RWPE2 (cell line): ENCODE results near the gene ITGAD.

Source experiments
- ATAC-seq: fragments of 200-7000 bp; cut with Tn5 transposase; 3 replicates; pipeline ENCODE4 v1.9.1; 2021; ENCODE audit warnings: low read depth
- DNase-seq: peaks from one replicate; pipeline ENCODE4 v3.0.0-alpha.2; 2020; ENCODE audit warnings: low spot score
- H3K27ac ChIP-seq: fragments of 450-650 bp; 2 replicates; pipeline ENCODE4 v1.5.1; 2017; ENCODE audit warnings: mild to moderate bottlenecking; ENCODE audit not compliant: poor library complexity, severe bottlenecking
- H3K27me3 ChIP-seq: fragments of 250-450 bp; sonication (Bioruptor Pico); 2 replicates; pipeline ENCODE4 v1.5.1; 2021; ENCODE audit warnings: mild to moderate bottlenecking, moderate library complexity; ENCODE audit not compliant: insufficient read depth, poor library complexity, severe bottlenecking
- H3K36me3 ChIP-seq: fragments of 250-450 bp; sonication (Bioruptor Pico); 2 replicates; pipeline ENCODE4 v1.5.1; 2020; ENCODE audit warnings: low read depth, mild to moderate bottlenecking, moderate library complexity
- H3K4me1 ChIP-seq: fragments of 250-450 bp; sonication (Bioruptor Pico); 2 replicates; pipeline ENCODE4 v1.5.1; 2021; ENCODE audit warnings: mild to moderate bottlenecking, moderate library complexity; ENCODE audit not compliant: insufficient read depth, poor library complexity, severe bottlenecking
- H3K4me3 ChIP-seq: fragments of 250-450 bp; sonication (Bioruptor Pico); 2 replicates; pipeline ENCODE4 v1.5.1; 2021; ENCODE audit warnings: mild to moderate bottlenecking, moderate library complexity; ENCODE audit not compliant: severe bottlenecking
- H3K9me3 ChIP-seq: fragments of 250-450 bp; sonication (Bioruptor Pico); 2 replicates; pipeline ENCODE4 v1.5.1; 2021; ENCODE audit warnings: mild to moderate bottlenecking, moderate library complexity; ENCODE audit not compliant: severe bottlenecking
- TF ChIP-seq, protein P1 (sequence below): fragments of 450-650 bp; IDR thresholded peaks from one replicate; pipeline ENCODE4 v1.5.1; 2017; ENCODE audit warnings: mild to moderate bottlenecking, moderate library complexity; ENCODE audit not compliant: poor library complexity, severe bottlenecking

ITGAD gene

DNA sequence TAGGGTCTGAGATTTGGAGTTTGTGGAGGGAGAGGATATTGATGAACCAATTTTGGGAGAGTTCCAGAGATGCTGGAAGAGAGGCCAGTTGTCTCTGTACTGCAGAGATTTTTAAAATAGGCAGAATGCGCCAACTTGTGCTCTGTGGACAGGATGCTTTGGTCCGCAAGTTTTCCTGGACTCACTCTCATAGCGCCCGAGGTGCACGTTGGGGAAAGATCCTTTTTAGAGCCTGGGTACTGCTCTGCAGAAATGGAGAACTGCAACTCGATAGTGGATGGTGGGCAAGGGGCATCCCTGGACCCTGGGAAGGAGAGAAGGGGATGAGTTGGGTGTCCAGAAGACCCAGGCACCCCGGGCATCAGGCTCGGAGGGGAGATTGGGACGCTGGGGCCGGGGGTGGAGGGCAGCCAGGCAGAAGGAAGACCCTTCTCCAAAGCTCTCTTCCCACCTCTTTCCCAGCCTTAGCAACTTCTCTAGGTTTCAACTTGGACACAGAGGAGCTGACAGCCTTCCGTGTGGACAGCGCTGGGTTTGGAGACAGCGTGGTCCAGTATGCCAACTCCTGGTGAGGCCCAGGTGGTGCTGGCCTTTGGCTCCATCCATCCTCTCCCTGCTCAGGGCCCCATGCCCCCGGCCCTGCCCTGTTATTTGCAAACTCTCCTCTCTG is 37.6 kb upstream of the ITGAD start:
- peak; percentile 34 for DNase-seq
- Histone ChIP-seq H3K9me3 (no peaks in the 10 kb centered on the region), H3K4me1 (no peaks in the 10 kb centered on the region), H3K36me3 (no peaks in the 10 kb centered on the region), H3K27me3 (no peaks in the 10 kb centered on the region), H3K27ac (no peak overlapping the region), H3K4me3 (no peak overlapping the region)
- TF ChIP-seq, protein P1, sequence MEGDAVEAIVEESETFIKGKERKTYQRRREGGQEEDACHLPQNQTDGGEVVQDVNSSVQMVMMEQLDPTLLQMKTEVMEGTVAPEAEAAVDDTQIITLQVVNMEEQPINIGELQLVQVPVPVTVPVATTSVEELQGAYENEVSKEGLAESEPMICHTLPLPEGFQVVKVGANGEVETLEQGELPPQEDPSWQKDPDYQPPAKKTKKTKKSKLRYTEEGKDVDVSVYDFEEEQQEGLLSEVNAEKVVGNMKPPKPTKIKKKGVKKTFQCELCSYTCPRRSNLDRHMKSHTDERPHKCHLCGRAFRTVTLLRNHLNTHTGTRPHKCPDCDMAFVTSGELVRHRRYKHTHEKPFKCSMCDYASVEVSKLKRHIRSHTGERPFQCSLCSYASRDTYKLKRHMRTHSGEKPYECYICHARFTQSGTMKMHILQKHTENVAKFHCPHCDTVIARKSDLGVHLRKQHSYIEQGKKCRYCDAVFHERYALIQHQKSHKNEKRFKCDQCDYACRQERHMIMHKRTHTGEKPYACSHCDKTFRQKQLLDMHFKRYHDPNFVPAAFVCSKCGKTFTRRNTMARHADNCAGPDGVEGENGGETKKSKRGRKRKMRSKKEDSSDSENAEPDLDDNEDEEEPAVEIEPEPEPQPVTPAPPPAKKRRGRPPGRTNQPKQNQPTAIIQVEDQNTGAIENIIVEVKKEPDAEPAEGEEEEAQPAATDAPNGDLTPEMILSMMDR, result no peak
- ATAC-seq, result no peak

DNA sequence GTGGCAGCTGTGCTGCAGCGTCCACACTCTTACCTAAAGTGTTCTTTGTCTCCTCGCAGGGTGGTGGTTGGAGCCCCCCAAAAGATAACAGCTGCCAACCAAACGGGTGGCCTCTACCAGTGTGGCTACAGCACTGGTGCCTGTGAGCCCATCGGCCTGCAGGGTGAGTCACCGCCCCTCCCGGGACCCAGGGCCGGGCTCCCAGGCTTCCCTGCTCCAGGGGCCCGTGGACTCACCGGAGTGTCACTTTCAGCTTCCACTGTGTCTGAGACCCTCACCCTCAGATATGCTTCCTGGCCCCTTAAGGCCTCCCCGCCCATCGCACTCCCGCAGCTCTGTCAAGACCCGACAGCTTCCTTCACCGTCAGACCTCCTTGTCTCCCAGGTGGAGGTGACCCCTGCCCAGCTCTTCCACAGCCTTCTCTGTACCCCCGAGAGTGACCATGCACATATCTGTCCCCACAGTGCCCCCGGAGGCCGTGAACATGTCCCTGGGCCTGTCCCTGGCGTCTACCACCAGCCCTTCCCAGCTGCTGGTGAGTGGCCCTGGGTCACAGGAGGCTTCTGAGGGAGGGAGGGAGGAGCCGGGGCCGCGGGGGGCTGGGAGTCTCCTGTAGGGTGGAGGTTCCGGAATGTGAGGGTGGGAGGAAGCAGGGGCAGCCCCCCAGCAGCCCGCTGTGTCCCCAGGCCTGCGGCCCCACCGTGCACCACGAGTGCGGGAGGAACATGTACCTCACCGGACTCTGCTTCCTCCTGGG is 36.4 kb upstream of the ITGAD start:
- H3K36me3 ChIP-seq, result no peaks in the 10 kb centered on the region
- no peaks in the 10 kb centered on the region for H3K27me3 ChIP-seq
- TF ChIP-seq, protein P1, result no peak
- H3K4me3 ChIP-seq, result no peak overlapping the region
- H3K27ac ChIP-seq, result no peak overlapping the region
- H3K9me3 ChIP-seq, result no peaks in the 10 kb centered on the region
- no peaks in the 10 kb centered on the region for H3K4me1 ChIP-seq
- DNase-seq (peak; percentile 47), ATAC-seq (no peak)

DNA sequence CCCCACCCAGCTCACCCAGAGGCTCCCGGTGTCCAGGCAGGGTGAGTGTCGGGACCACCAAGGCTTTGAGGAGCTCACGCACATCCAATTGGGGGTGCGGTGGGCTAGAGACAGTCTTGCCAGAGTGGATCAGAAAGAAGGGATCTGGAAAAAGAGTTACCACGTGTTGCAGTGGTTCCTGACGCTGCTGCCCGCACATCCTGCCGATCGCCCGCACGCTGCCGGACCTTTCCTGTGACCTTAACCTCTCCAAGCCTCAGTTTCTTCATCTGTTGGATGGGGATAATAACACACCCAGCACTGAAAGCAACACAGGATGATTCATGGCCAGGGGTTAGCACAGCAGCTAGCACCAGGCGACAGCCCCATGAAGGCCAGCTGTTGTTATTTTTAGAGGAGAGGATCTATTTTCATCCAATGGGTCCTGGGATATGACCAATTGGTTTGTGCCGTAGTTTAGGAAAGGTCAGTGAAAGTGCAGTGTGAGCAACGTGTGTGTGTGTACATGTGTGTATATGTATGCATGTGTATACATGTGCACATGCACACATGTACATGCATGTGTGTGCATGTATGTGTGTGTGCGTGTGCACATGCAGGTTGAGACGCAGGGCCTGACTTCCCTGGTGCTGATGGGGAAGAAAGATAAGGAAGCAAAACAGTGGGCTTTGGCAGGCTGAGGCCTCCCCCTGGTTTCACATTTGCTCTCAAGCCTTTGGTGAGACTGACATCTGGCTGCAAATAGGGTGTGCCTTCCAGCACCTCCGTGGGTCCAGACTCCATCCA is 35.6 kb upstream of the ITGAD start:
- DNase-seq (no peak), ATAC-seq (no peak)
- Histone ChIP-seq H3K27ac (no peak overlapping the region), H3K27me3 (no peaks in the 10 kb centered on the region), H3K9me3 (no peaks in the 10 kb centered on the region), H3K4me1 (no peaks in the 10 kb centered on the region), H3K4me3 (no peak overlapping the region), H3K36me3 (no peaks in the 10 kb centered on the region)
- TF ChIP-seq, protein P1, result no peak

DNA sequence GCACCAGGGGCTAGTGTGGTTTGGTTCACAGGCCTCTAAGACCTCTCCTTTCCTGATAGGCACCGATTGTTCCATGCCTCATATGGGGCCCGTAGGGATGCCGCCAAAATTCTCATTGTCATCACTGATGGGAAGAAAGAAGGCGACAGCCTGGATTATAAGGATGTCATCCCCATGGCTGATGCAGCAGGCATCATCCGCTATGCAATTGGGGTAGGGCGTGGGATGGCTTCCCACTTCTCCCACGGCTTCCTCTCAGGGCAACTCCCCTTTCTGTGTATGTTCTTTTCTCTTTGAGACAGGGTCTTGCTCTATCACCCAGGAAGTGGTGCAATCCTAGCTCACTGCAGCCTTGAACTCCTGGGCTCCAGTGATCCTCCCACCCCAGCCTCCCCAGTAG is 32.9 kb upstream of the ITGAD start:
- ATAC-seq (no peak), DNase-seq (peak; percentile 6)
- no peaks in the 10 kb centered on the region for H3K27me3 ChIP-seq
- H3K4me3 ChIP-seq, result no peak overlapping the region
- H3K27ac ChIP-seq, result no peak overlapping the region
- no peaks in the 10 kb centered on the region for H3K9me3 ChIP-seq
- H3K36me3 ChIP-seq, result no peaks in the 10 kb centered on the region
- no peaks in the 10 kb centered on the region for H3K4me1 ChIP-seq
- TF ChIP-seq, protein P1, result no peak
